GM21528 (cell line): ENCODE measurements around the gene MGST3.
A peak's percentile ranks its signal among the peaks of the same experiment; 100 is the strongest.
"Not testable (repeated sequence)": the region's sequence is repeated elsewhere in the genome, so short reads cannot be mapped to it uniquely, and the experiment has no call there.

Experiments used
- ATAC-seq: cut with Tn5 transposase; IDR thresholded peaks from one replicate; pipeline ENCODE4 v1.9.1; 2021; ENCODE audit warnings: mild to moderate bottlenecking, moderate library complexity; ENCODE audit not compliant: unreplicated experiment, low FRiP score

Gene MGST3

GRCh38 chr1:165628147-165628822 lies 2.7 kb upstream of the MGST3 start:
- no peak for ATAC-seq

- ATAC-seq, result no peak
Measured at GRCh38 chr1:165629151-165629550, 1.9 kb upstream of the MGST3 start.

- peak; percentile 0 for ATAC-seq
Measured at GRCh38 chr1:165629848-165630628, 996 bp upstream of the MGST3 start.

- peak; percentile 35 for ATAC-seq
Measured at GRCh38 chr1:165631342-165632151, 513 bp downstream of the MGST3 start.

- no peak for ATAC-seq
Measured at GRCh38 chr1:165632152-165632469, 1.1 kb downstream of the MGST3 start.

DNA sequence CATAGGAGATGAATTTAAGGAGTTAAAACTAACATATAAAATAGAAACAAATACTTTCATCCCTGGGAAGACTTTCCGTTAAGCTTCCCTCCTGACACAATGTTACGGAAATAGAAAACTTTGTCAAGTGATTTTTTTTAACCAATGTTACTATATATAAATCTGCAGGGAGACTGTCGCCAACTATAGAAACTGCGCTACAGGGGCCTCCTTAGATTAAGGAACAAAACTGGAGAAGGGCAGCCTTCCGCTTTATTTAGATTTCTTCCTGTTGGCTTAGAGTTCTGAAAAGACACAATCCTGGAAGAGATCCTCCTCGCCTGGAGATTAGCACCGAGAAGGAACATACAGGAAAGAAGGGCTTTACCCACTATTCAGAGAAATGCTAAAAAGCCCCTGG lies 1.5 kb downstream of the MGST3 start:
- ATAC-seq, result no peak

DNA sequence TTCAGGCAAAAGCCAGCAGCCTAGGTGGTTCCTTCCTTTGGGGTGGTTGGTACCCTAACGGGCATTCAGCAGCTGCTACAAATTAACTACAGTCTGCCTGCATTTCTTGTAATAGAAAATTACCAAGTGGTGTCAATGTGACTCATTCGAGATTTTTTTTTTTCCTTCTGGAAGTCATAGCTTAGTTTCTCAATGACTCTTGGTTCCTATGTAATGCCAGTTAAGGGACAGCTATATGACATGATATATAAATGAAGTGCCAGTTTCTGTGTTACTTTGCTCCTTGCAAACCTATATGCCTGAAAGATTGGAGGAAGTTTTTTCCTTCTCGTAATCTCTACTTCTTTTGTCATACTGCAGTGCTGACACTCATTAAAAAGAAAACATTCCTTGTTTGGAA lies 2.6 kb downstream of the MGST3 start:
- no peak for ATAC-seq

DNA sequence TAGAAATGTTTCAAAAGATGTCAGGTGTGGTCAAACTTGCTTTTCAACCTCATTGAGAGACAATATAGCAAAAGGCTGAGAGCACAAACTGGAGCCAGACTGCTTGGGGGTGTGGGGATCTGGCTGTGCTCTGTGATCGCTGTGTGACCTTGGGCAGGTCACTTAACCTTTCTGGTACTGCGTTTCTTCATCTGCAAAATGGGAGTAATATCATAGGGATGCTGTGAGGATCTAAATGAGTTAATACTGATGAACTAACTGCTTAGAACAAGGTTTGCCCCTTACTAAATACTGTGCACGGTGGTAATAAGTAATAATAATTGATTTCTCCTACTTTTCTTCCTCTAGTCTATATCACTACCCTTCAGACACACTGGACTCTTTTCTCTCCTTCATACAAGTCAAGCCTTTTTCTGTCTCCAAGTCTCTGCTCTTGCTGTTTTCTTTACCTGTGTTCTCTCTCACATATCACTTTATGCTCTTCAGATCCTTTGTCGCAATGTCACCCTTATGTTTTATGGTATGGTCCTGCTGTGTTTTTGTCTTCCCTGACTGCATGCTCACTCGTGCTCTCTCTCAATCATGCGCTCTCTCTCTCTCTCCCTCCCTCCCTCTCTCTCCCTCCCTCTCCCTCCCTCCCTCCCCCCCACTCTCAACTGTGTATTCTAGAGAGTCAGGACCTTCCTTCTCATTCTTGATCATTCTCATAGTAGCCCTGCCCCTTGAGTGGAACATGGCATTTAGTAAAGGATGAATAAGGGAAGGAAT lies 3.3 kb downstream of the MGST3 start:
- no peak for ATAC-seq

DNA sequence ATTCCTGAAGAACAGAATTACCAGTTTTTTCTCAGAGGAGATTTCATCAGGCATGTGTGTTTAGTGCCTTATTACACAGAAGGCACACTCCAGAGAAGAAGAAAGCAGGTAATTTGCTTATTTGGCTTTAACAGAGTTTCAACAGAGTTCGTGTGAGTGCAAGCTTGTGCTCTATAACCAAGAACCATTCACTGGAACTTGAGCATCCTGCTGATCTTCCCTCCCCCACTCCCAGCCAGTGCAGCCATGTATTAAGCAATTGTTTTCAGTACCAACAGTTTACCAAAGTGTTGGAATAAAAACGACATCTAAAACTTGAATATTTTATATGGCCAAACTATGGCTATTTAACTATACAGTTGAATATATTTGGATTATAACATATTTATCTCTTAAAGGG lies 4.3 kb downstream of the MGST3 start:
- no peak for ATAC-seq

GRCh38 chr1:165635823-165636222 lies 4.8 kb downstream of the MGST3 start:
- no peak for ATAC-seq

DNA sequence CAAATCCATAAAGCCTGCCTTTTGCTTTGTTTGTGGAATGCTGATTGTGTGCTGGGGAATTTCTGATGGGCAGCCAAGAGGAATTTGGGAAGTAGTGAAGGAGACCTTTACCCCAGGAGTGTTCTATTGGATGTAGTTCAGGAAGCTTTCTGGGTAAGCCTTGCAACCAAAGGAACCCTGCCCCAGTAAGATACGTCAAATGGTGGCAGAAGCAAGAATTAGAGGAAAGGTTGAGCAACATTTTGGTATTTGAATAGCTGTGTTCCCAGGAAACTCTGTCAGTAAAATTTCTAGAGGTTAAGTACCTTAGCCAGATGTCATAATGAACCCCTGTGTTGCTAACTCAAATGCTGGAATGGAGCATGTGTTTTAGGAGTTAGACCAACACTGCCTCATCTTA lies 6.4 kb downstream of the MGST3 start:
- no peak for ATAC-seq

- ATAC-seq, result not testable (repeated sequence)
Measured at GRCh38 chr1:165638211-165638610, 7.2 kb downstream of the MGST3 start.

- no peak for ATAC-seq
Measured at GRCh38 chr1:165639821-165640623, 9.0 kb downstream of the MGST3 start.

- ATAC-seq, result no peak
Measured at GRCh38 chr1:165641231-165641987, 10.4 kb downstream of the MGST3 start.

GRCh38 chr1:165644064-165644735 lies 13.2 kb downstream of the MGST3 start:
- ATAC-seq, result no peak

DNA sequence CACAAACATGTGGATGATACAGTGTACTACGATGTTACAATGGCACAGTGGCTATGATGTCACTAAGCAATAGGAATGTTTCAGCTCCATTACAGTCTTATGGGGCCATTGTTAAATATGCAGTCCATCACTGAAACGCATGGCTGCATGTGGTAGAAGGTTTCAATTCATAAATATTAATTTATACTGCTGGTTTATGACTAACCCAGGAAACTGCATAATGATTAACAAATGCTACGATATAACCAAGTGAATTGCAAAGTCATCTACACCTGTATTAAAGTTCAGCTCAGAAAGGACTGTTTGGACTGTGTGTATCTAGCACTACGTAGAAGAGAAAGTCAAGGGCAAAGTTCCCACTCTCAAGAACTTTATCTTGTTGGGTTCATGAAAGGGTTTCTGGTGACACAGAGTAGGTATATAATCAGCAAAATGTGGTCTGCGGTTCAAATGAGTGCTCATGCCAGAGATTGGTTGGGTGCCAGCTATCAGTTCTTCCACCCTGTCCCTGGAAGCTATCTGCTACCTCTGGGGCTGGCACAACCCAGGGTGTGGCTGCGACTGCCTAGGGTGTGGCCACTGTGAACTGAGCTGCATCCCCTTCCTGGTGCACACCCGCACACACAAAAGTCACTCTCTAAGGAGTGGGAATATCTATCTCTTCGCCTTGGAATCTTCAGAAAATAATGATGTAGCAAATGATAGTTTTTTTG lies 14.8 kb downstream of the MGST3 start:
- ATAC-seq, result no peak

DNA sequence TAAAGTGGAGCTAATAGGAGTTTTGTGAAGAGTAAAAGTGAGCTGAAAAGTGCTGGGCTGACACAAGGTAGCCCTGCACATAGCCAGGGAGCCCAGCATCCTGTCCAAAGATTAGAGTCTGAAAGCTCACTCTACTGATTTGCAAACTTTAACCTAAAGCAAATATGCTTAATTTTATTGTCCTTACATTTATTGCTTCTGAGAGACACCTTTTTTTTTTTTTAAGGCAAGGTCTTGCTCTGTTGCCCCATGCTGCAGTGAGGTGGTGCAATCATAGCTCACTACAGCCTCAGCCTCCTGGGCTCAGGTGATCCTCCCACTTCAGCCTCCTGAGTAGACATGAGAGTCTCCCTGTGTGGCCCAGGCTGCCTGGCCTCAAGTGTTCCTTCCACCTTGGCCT lies 16.5 kb downstream of the MGST3 start:
- no peak for ATAC-seq

GRCh38 chr1:165647970-165648369 lies 16.9 kb downstream of the MGST3 start:
- ATAC-seq, result no peak
